ENCODE measurements around the gene SPATS2L. TPM values are rescaled to one million over a fixed set of nuclear protein-coding genes. Genes with fewer than 3 reads are reported as not detected.

SPATS2L gene
- total RNA-seq, 1 experiment from 2014 or later: 47.3 TPM

GRCh38 chr2:200350850-200351285, 44.4 kb downstream of the SPATS2L start:
- H3K27ac ChIP-seq (ENCODE audit: insufficient read length, low read depth, low read length): no peak overlapping the region
- no peak for DNase-seq

More at GRCh38 chr2:200350850-200351285, 44.4 kb downstream of the SPATS2L start:
- H3K79me1 ChIP-seq (ENCODE audit: insufficient read depth, low read depth, low read length, poor library complexity, severe bottlenecking): peaks cover 4% of the 10 kb centered on the region
- H3T11ph ChIP-seq (ENCODE audit: low read length): no peak overlapping the region
- no peak overlapping the region for H2AFZ ChIP-seq (ENCODE audit: low read length)
- H4K91ac ChIP-seq (ENCODE audit: insufficient read length, low read depth, low read length): no peak overlapping the region
- no peak overlapping the region for H2BK15ac ChIP-seq (ENCODE audit: low read depth, low read length)
- peaks cover 25% of the 10 kb centered on the region for H3K4me1 ChIP-seq (ENCODE audit: insufficient read depth, low read length)
- H3K18ac ChIP-seq (ENCODE audit: insufficient read length, low read depth, low read length): no peak overlapping the region
- H3K23ac ChIP-seq (ENCODE audit: insufficient read length, low read depth, low read length): no peak overlapping the region
- no peak for TF ChIP-seq CTCF (conservative IDR thresholded peaks at IDR 0.05)
- no peak overlapping the region for H4K5ac ChIP-seq (ENCODE audit: insufficient read length, low read depth, low read length)
- no peak overlapping the region for H3K14ac ChIP-seq (ENCODE audit: insufficient read depth, low read length)
- no peak overlapping the region for H3K4ac ChIP-seq (ENCODE audit: low read depth, low read length)
- Mint-ChIP-seq H3K27me3 (ENCODE audit: low read depth) (no peaks in the 10 kb centered on the region), H3K4me3 (no peak overlapping the region), H3K27ac (peak overlapping the region in 2 of 3 experiments; percentile 26 to 82; a peak in 4 of 7 replicates), H3K36me3 (ENCODE audit: insufficient read depth in 1 of 3, low read depth in 3 of 3) (peaks cover 11 to 20% (median 13%) of the 10 kb centered on the region in 3 experiments), H3K9me3 (peaks cover 0 to 3% of the 10 kb centered on the region in 2 experiments; a peak in 3 of 5 replicates), H3K4me1 (peaks cover 47 to 55% of the 10 kb centered on the region in 2 experiments)
- no peaks in the 10 kb centered on the region for H4K20me1 ChIP-seq (ENCODE audit: control insufficient read depth, insufficient read depth, insufficient read length)
- no peak overlapping the region for H3K4me2 ChIP-seq (ENCODE audit: insufficient read depth, insufficient read length, low read length)
- H2BK20ac ChIP-seq (ENCODE audit: low read depth, low read length, poor library complexity, severe bottlenecking): no peak overlapping the region
- no peak overlapping the region for H4K8ac ChIP-seq (replicated peaks; ENCODE audit: insufficient read length, low read depth, low read length)
- H3K27me3 ChIP-seq (ENCODE audit: insufficient read depth, low read length): no peaks in the 10 kb centered on the region
- no peaks in the 10 kb centered on the region for H3K23me2 ChIP-seq (ENCODE audit: insufficient read length, low read depth, low read length, poor library complexity, severe bottlenecking)
- H3K9me3 ChIP-seq (ENCODE audit: control insufficient read depth, low read depth, low read length): no peaks in the 10 kb centered on the region
- no peak overlapping the region for H2BK12ac ChIP-seq (ENCODE audit: insufficient read length, low read depth, low read length)
- H2BK5ac ChIP-seq (ENCODE audit: insufficient read length, low read length): no peak overlapping the region
- H2BK120ac ChIP-seq (ENCODE audit: low read depth, low read length, poor library complexity, severe bottlenecking): no peak overlapping the region
- H3K9ac ChIP-seq (ENCODE audit: extremely low read depth, insufficient read length, low read length): no peak overlapping the region
- H2AK5ac ChIP-seq (ENCODE audit: insufficient read length, low read length): no peak overlapping the region
- H3K56ac ChIP-seq (ENCODE audit: insufficient read length, low read depth, low read length): no peak overlapping the region
- H3K79me2 ChIP-seq (ENCODE audit: insufficient read depth, low read length): peaks cover 43% of the 10 kb centered on the region; the same call in 1 of the 2 replicates
- no CpG with 5 or more reads among the region's 1 CpG for WGBS (ENCODE audit: extremely low coverage, insufficient read length, low lambda C conversion rate)
